AG09309 (cell line): ENCODE measurements around the gene TTLL9.
"Not testable (repeated sequence)": the region's sequence is repeated elsewhere in the genome, so short reads cannot be mapped to it uniquely, and the experiment has no call there.

Experiments used
- DNase-seq: peaks from one replicate; pipeline ENCODE4 v3.0.0-alpha.2; 2010; ENCODE audit warnings: low read depth
- H3K4me3 ChIP-seq: 2 replicates; pipeline ENCODE4 v1.5.1; 2011; ENCODE audit warnings: mild to moderate bottlenecking, low read depth, low read length, moderate library complexity; ENCODE audit not compliant: control insufficient read depth
- CTCF ChIP-seq: IDR thresholded peaks from 2 replicates; pipeline ENCODE4 v1.5.1; 2011; ENCODE audit warnings: mild to moderate bottlenecking, low read depth, low read length, inconsistent platforms; ENCODE audit not compliant: insufficient read depth, control insufficient read depth; ENCODE audit errors: missing control alignments

Gene TTLL9

DNA sequence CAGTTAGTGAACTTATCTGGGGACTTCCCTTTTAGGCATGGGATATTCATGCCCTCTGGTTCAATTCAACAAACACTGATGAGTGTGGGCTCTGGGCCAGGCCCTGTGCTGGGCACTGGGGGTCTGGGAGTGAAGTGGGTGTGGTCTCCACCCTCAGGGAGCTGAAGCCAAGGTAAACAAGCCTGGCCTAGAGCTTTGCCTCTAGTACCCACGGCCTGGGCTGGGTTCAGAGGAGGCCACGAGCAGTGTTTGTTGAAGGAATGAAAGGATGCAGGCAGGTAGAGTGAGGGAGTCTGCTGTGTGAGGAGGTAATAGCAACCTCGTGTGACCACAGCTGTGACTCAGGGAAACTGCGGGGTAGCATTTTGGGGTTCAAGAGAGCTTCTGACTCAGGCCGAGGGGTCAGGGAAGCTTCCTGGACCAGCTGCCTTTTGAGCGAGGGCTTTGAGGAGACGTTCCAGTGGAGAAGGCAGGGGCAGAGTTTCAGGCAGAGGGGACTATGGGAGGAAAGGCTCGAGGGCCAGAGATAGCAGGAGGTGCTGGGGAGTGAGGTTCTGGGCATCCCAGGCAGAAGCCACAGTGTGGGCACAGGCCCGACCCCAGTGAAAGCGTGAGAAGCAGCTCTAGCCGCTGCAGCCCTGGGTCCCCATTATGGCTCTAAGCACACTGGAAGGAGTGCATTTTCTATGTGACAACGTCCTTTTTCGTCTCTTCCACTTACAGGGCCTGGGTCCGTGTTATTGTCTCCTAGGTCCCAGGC, 45.7 kb upstream of the TTLL9 start:
- DNase-seq, result no peak
- TF ChIP-seq CTCF, result no peak
- H3K4me3 ChIP-seq, result no peak overlapping the region

DNA sequence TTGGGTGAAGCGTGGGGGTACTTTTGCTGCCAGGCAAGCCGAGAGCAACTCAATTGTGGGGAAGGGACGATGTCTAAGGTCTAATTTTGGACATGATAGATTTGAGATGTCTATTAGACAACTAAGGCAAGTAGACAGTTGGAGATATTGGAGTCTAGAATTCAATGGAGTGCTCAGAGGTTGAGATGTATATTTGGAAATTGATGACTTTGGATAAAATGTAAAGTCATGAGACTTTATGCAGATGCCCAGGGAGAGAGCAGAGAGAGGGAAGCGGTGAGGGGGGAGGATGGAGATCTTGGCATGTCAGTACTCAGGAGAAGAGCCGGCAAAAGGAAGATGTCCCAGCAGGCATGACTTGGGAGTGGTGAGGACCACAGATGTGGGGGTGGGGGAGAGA, 44.4 kb upstream of the TTLL9 start:
- no peak overlapping the region for H3K4me3 ChIP-seq
- DNase-seq, result no peak
- TF ChIP-seq CTCF, result no peak

DNA sequence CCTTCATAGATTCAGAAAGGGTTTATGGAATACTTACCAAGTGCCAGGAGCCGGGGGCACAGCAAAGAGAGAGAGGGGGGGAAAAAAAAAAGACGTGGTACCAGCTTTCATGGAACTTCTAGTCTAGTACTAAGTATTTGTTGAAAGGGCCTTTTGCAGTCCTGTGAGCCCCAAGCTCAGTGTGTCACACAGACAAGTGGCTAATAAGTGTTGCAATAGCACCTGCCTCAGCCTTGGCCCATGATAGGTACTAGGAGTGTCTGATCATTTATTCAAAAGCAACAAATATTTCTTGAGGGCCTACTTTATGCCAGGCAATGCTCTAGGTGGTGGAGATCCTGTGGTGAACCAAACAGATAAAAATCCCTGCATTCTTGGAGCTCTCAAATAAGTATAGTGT, 43.4 kb upstream of the TTLL9 start:
- no peak for DNase-seq
- TF ChIP-seq CTCF, result no peak

GRCh38 chr20:31828016-31828415, 42.4 kb upstream of the TTLL9 start:
- DNase-seq, H3K4me3 ChIP-seq: not testable (repeated sequence)

More for the DNA sequence above, 43.4 kb upstream of the TTLL9 start:
- H3K4me3 ChIP-seq, result no peak overlapping the region

GRCh38 chr20:31829731-31830130, 40.7 kb upstream of the TTLL9 start:
- TF ChIP-seq CTCF, result no peak
- no peak overlapping the region for H3K4me3 ChIP-seq
- DNase-seq, result no peak

- no peak for TF ChIP-seq CTCF
- no peak overlapping the region for H3K4me3 ChIP-seq
- no peak for DNase-seq
These were observed 39.9 kb upstream of the TTLL9 start for GRCh38 chr20:31830406-31830981.

GRCh38 chr20:31831211-31831610, 39.2 kb upstream of the TTLL9 start:
- TF ChIP-seq CTCF, result no peak
- no peak overlapping the region for H3K4me3 ChIP-seq
- DNase-seq, result no peak
